NCI-H1930 (cell line): ENCODE results near the gene SOX30.
"Not testable (repeated sequence)": the region's sequence is repeated elsewhere in the genome, so short reads cannot be mapped to it uniquely, and the experiment has no call there.

ENCODE experiments used
- DNase-seq, 2 experiments: peaks; one replicate each; lab custom pipeline; 2025; lab: John Stamatoyannopoulos, UW

Gene SOX30

GRCh38 chr5:157652377-157652692 is at the start of gene SOX30:
SOX30 (minus strand) TSS chr5:157652438; CDS start chr5:157652078, 360 bp downstream.
- DNase-seq: no peak

DNA sequence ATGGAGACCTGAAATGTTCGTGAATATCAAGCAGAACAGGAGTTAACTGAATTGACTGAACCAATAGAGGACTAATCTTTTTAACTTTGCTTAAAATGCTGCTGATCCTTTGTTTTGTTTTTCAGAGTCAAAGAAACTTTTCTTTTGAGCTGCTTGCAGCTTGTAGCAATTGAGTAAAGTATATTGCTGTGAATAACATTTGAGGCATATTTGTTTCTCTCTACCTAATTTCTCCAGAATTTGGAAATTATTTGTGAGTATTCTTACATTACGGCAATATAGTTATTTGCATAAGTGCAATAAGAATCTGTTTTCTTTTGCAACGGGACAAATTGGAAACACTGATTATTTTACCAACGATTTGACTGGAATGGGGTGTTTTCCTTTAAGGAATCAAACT is 46.4 kb upstream of the SOX30 start:
- not testable (repeated sequence) for DNase-seq

DNA sequence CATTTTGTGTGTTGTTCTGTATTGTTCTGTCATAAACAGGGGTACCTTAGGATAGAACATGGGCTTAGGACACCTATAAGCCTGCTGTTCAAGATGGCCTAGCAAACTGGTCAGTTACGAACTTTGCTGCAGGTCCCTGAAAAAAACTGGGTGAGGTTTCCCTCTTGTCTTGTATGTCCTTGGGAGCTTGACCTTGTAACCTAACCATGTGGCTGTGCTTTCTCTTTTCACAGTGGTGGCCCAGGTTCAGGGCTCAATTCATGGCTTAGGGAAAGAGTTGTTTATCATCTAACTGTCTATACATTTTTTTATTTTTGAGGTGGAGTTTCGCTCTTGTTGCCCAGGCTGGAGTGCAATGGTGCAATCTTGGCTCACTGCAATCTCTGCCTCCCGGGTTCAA is 43.9 kb upstream of the SOX30 start:
- not testable (repeated sequence) for DNase-seq

DNA sequence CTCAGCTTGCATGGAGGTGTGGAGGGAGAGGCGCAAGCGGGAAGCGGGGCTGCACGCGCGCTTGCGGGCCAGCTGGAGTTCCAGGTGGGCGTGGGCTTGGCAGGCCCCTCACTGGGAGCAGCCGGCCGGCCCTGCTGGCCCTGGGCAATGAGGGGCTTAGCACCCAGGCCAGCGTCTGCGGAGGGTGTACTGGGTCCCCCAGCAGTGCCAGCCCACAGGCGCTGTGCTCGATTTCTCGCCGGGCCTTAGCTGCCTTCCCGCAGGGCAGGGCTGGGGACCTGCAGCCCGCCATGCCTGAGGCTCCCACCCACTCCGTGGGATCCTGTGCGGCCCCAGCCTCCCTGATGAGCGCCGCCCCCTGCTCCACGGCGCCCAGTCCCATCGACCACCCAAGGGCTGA is 41.6 kb upstream of the SOX30 start:
- not testable (repeated sequence) for DNase-seq

GRCh38 chr5:157690690-157691433 is 38.6 kb upstream of the SOX30 start:
- DNase-seq: no peak

- DNase-seq: no peak
These were observed 37.9 kb upstream of the SOX30 start for GRCh38 chr5:157689942-157690689.

- DNase-seq: no peak
These were observed 34.9 kb upstream of the SOX30 start for GRCh38 chr5:157687198-157687554.

GRCh38 chr5:157686276-157687197 is 34.3 kb upstream of the SOX30 start:
- DNase-seq: not testable (repeated sequence)

GRCh38 chr5:157682257-157682656 is 30.0 kb upstream of the SOX30 start:
- DNase-seq: no peak

- no peak for DNase-seq
These were observed 28.8 kb upstream of the SOX30 start for GRCh38 chr5:157681048-157681447.

- DNase-seq: no peak
These were observed 28.0 kb upstream of the SOX30 start for GRCh38 chr5:157680239-157680638.

DNA sequence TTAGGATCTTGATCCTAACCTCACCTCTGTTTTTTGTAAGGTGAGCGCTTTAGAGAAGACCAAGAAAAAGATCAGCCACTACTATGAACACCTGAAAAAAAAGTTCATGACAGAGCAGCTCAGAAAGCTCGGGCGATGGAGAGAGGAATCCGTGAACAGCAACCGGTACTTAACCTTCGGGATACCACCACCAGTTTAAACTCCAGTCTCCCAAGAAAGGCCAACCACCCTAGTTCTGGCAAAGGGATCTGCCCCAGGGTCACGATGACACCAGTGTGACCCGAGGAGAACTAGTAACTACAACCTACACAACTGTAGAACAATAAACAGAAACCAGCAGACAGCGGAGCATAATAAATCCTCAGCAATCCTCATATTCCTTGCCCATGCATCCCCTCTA is 27.6 kb upstream of the SOX30 start:
- no peak for DNase-seq

DNA sequence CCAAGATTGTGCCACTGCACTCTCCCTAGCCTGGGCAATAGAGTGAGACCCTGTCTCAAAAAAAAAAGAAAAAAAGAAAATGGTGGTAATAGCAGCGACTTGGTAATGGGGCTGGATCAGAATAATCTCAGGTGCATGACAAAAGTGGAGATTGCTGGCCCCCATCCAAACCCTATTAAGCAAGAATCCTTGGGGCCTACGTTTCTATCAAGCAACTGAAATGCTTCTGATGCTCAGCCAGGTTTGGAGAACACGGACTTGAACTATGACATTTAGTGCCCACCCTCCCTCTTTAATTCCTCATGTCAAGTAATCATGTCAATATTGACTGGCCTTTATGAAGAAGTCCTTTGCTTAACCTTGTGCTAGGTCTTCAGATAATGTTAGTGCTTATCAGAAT is 25.7 kb upstream of the SOX30 start:
- no peak for DNase-seq

DNA sequence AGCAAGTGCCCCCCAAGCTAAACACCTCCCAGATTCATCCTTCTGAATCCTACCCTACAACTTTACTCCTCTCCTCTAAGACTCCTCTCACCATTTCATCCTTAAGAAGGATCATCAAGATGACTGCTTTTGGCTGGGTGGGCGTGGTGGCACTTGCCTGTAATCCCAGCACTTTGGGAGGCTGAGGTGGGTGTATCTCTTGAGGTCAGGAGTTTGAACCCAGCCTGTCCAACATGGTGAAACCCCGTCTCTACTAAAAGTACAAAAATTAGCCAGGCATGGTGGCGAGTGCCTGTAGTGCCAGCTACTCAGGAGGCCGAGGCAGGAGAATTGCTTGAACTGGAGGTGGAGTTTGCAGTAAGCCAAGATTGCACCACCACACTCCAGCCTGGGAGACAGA is 22.1 kb upstream of the SOX30 start:
- not testable (repeated sequence) for DNase-seq

GRCh38 chr5:157672976-157673375 is 20.7 kb upstream of the SOX30 start:
- no peak for DNase-seq

DNA sequence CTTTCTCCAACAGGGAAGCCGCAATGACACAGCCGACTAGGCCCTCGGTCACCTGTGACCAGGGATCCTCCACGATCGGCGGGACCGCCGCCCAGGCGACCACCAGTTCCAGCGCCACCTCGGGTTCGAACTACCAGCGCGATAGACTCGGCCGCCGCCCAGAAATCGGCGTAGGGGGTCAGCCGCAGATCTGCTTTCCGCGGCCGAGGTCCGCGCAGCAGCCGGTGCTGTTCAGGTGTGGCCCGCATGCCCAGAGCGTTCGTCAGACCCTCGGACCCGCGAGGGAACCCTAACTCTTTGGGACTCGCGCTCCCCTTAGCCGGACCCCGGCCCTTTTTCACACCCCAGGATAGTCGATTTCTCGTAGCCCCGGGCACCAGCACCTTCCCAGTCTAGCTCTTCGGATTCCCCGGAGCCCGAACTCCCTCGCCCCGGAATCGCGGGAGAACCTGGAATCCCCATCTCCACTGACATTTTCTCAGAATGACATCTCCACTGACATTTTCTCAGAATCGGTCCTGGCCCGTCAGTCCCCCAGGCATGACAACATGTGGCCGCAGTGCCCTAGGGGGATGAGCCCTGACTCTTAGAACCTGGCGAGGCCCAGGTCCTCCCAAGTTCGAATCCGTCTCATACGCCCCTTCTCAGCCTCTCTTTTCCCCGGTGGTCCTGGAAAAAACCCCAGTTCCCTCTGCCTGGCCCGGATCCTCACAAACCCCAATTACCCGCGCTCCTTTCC is 19.5 kb upstream of the SOX30 start:
- DNase-seq: no peak

- no peak for DNase-seq
These were observed 18.7 kb upstream of the SOX30 start, which contains the start of gene C5orf52 for GRCh38 chr5:157670662-157671591. C5orf52 (plus strand) TSS chr5:157671533; CDS start chr5:157671615, 82 bp downstream.

- no peak for DNase-seq
These were observed 17.5 kb upstream of the SOX30 start for GRCh38 chr5:157669701-157670097.

DNA sequence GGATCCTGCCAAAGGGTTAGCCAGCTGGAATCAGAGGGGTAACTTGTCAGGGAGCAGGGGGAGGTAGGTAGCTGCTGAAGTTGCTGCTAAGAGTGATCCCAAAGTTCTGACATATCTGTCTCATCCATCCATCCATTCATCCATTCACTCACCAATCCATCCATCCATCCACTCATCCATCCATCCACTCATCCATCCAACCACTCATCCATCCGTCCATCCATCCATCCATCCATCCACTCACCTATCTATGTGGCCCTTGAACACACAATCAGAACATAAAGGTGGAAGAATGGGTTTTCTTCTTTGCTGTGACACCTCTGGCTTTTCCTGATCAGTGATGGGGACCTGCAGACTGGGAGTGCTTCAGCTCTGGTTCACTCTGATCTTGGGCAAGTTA is 16.1 kb upstream of the SOX30 start:
- DNase-seq: no peak

DNA sequence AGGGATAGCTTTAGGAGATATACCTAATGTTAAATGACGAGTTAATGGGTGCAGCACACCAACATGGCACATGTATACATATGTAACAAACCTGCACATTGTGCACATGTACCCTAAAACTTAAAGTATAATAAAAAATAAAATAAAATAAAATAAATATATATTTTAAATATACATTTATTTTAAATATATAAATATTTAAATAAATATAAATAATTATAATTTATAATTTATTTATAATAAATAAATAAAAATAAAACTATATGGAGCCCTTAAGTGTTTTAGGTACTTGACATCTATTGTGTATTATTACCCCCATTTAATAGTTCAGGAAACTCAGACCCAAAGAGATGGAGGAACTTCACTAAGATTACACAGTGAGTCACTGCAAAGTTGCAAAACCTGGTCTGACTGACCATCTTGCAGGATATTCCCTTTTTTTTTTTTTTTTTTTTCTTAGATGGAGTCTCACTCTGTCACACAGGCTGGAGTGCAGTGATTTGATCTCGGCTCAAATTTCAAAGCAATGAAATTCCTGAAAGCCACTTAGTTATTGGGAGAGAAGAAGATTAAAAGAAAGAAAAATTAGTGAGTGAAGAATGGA is 13.3 kb upstream of the SOX30 start:
- DNase-seq: no peak
